Astrocyte of the cerebellum (primary cell): ENCODE measurements around the gene TANC1.

ENCODE experiments used
- DNase-seq: peaks from one replicate; pipeline ENCODE4 v3.0.0-alpha.2; 2011; ENCODE audit warnings: low read depth
- H3K4me3 ChIP-seq: 2 replicates; pipeline ENCODE4 v1.5.1; 2011; ENCODE audit warnings: mild to moderate bottlenecking, low read depth, low read length, moderate library complexity
- CTCF ChIP-seq: IDR thresholded peaks from 2 replicates; pipeline ENCODE4 v1.5.1; 2012; ENCODE audit warnings: low read length, low read depth, moderate library complexity, mild to moderate bottlenecking; ENCODE audit errors: missing control alignments
- in situ Hi-C: cut with HindIII; loops from 2 replicates; pipeline ENCODE4 v1.10.0; 2017; ENCODE audit warnings: low sequenced_read_pairs

The TANC1 gene

GRCh38 chr2:159109517-159109916, 141.1 kb downstream of the TANC1 start:
- TF ChIP-seq CTCF = no peak
- in situ Hi-C loops = no loop called here
- DNase-seq = no peak

GRCh38 chr2:159110784-159111183, 142.3 kb downstream of the TANC1 start:
- no peak overlapping the region for H3K4me3 ChIP-seq
- no peak for TF ChIP-seq CTCF
- DNase-seq = no peak
- in situ Hi-C loops = no loop called here

More at GRCh38 chr2:159109517-159109916, 141.1 kb downstream of the TANC1 start:
- no peak overlapping the region for H3K4me3 ChIP-seq

- in situ Hi-C loops = no loop called here
- DNase-seq = no peak
Observed at GRCh38 chr2:159111346-159111927, 143.0 kb downstream of the TANC1 start.

GRCh38 chr2:159114835-159115234, 146.4 kb downstream of the TANC1 start:
- in situ Hi-C loops = loop anchor here (5.0 kb wide), 1 partner anchor 213 kb away; no protein-coding TSS in a partner anchor
- TF ChIP-seq CTCF = no peak

More at GRCh38 chr2:159111346-159111927, 143.0 kb downstream of the TANC1 start:
- TF ChIP-seq CTCF = no peak
- H3K4me3 ChIP-seq = no peak overlapping the region

GRCh38 chr2:159116922-159117321, 148.5 kb downstream of the TANC1 start:
- no peak for TF ChIP-seq CTCF
- in situ Hi-C loops = loop anchor here (5.0 kb wide), 1 partner anchor 215 kb away; no protein-coding TSS in a partner anchor
- H3K4me3 ChIP-seq = no peak overlapping the region
- no peak for DNase-seq

More at GRCh38 chr2:159114835-159115234, 146.4 kb downstream of the TANC1 start:
- DNase-seq = no peak
- H3K4me3 ChIP-seq = no peak overlapping the region

GRCh38 chr2:159117658-159118057, 149.2 kb downstream of the TANC1 start:
- no peak overlapping the region for H3K4me3 ChIP-seq
- in situ Hi-C loops = loop anchor here (5.0 kb wide), 1 partner anchor 215 kb away; no protein-coding TSS in a partner anchor
- no peak for DNase-seq
- TF ChIP-seq CTCF = no peak
